GM18907 (cell line): ENCODE data around the gene NEB.
"Not testable (repeated sequence)": the region's sequence is repeated elsewhere in the genome, so short reads cannot be mapped to it uniquely, and the experiment has no call there.

ENCODE experiments used
- ATAC-seq: cut with Tn5 transposase; IDR thresholded peaks from one replicate; pipeline ENCODE4 v1.9.1; 2021; ENCODE audit warnings: mild to moderate bottlenecking, moderate library complexity; ENCODE audit not compliant: unreplicated experiment

The NEB gene

GRCh38 chr2:151655663-151656398, 78.4 kb downstream of the NEB start:
- ATAC-seq, result no peak

- ATAC-seq, result no peak
Measured at GRCh38 chr2:151654891-151655290, 79.4 kb downstream of the NEB start.

- no peak for ATAC-seq
Measured at GRCh38 chr2:151654085-151654484, 80.2 kb downstream of the NEB start.

- no peak for ATAC-seq
Measured at GRCh38 chr2:151651274-151651673, 83.0 kb downstream of the NEB start.

- no peak for ATAC-seq
Measured at GRCh38 chr2:151650456-151650855, 83.8 kb downstream of the NEB start.

- ATAC-seq, result no peak
Measured at GRCh38 chr2:151649966-151650365, 84.3 kb downstream of the NEB start.

GRCh38 chr2:151649400-151649799, 84.9 kb downstream of the NEB start:
- no peak for ATAC-seq

GRCh38 chr2:151646512-151646911, 87.8 kb downstream of the NEB start:
- ATAC-seq, result not testable (repeated sequence)

- no peak for ATAC-seq
Measured at GRCh38 chr2:151644580-151644979, 89.7 kb downstream of the NEB start.

- ATAC-seq, result not testable (repeated sequence)
Measured at GRCh38 chr2:151641895-151642294, 92.4 kb downstream of the NEB start.

- ATAC-seq, result no peak
Measured at GRCh38 chr2:151640087-151640486, 94.2 kb downstream of the NEB start.

GRCh38 chr2:151638990-151639389, 95.3 kb downstream of the NEB start:
- ATAC-seq, result no peak

GRCh38 chr2:151638191-151638933, 95.9 kb downstream of the NEB start:
- ATAC-seq, result peak; percentile 66

- ATAC-seq, result peak; percentile 85
Measured at GRCh38 chr2:151637271-151637781, 97.0 kb downstream of the NEB start.

- ATAC-seq, result no peak
Measured at GRCh38 chr2:151634736-151635467, 99.4 kb downstream of the NEB start.

- no peak for ATAC-seq
Measured at GRCh38 chr2:151632993-151633565, 101.2 kb downstream of the NEB start.

- no peak for ATAC-seq
Measured at GRCh38 chr2:151630372-151630771, 103.9 kb downstream of the NEB start.

GRCh38 chr2:151627353-151627752, 106.9 kb downstream of the NEB start:
- no peak for ATAC-seq

- ATAC-seq, result no peak
Measured at GRCh38 chr2:151624271-151624670, 110.0 kb downstream of the NEB start.

GRCh38 chr2:151623631-151624030, 110.6 kb downstream of the NEB start:
- ATAC-seq, result no peak

- no peak for ATAC-seq
Measured at GRCh38 chr2:151620761-151621160, 113.5 kb downstream of the NEB start.
